LNCAP (cell line): ENCODE measurements around the gene CCDC187.

Source experiments
- TF ChIP-seq, protein P1 (sequence below): fragments of 450-650 bp; IDR thresholded peaks from 2 replicates; pipeline ENCODE4 v1.5.1; 2017; ENCODE audit warnings: mild to moderate bottlenecking

CCDC187 gene

DNA sequence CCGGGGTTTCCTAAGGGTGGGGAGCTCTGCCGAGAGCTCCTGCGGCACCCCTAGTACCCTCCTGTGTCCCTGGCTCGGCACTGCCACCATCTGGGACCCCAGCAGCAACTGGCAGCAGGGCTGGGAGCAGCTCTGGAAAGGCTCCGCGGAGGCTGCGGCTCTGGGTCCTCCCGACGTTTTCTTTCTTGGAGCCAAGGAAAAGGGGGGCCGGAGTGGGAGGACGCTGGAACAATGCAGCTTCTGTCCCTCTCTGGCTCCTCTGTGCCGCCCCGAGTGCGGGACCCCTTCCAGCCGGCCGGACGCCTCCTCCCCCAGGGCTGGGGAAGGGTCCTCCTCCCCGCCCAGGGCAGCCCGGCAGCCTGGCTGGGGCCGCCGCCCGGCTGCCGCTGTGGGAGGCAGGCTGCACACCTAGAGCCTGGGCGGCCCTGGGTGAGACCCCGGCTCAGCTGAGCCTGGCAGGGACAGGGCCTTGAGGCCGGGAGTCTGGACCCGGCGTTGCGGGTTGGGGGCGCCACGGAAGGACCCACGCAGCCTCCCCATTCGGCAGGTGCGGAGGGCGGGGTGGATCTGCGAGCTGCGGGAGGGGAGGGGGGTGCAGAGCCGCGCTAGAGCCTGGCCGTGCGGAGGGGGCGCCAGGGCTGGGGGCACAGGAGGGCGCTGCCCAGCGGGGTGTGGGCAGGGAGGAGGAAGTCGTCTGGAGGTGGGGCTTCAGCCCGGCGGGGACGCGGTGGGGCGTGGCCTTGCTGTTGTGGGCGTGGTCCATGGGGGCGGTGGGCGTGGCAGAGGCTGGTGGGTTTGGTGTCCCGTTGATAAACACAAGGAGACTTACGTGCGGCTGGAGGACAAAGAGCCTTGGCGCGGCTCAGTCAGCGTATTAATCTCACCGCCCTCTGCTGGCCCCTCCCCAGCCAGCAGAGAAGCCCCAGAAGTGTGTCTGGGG is 38.6 kb upstream of the CCDC187 start:
- TF ChIP-seq, protein P1, sequence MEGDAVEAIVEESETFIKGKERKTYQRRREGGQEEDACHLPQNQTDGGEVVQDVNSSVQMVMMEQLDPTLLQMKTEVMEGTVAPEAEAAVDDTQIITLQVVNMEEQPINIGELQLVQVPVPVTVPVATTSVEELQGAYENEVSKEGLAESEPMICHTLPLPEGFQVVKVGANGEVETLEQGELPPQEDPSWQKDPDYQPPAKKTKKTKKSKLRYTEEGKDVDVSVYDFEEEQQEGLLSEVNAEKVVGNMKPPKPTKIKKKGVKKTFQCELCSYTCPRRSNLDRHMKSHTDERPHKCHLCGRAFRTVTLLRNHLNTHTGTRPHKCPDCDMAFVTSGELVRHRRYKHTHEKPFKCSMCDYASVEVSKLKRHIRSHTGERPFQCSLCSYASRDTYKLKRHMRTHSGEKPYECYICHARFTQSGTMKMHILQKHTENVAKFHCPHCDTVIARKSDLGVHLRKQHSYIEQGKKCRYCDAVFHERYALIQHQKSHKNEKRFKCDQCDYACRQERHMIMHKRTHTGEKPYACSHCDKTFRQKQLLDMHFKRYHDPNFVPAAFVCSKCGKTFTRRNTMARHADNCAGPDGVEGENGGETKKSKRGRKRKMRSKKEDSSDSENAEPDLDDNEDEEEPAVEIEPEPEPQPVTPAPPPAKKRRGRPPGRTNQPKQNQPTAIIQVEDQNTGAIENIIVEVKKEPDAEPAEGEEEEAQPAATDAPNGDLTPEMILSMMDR = no peak

- TF ChIP-seq, protein P1 = no peak
These were observed 37.9 kb upstream of the CCDC187 start for GRCh38 chr9:136341769-136342168.

DNA sequence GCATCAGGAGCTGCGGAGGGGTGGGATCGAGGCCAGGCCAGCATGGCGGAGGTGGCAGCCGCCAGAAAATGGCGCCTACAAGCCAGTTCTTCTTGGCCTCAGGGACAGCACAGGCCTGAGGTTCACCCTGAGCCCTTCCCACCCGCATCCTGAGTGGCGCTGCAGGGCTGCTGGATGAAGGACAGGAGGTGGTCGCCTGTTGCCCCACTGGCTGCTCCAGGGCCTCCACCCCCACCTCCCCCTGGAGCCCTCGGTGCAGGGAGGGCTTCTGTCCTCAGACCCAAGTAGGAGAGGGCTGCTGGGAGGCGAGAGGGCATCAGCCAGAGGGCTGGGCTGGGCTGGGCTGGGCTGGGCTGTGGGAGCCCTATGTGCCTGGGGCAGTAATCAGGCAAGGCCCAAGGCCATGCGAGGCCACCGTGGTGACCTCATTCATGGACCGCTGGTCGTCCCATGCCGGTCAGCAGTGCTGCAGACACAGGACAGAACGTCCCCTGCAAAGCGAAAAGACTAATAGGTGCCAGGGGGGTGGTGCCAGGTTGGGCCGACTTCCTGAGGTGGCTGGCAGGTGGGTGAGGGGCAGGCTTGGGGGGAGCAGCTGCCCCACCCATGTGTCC is 37.3 kb upstream of the CCDC187 start:
- TF ChIP-seq, protein P1 = no peak

GRCh38 chr9:136340356-136341041 is 36.6 kb upstream of the CCDC187 start:
- TF ChIP-seq, protein P1 = no peak

- TF ChIP-seq, protein P1 = no peak
These were observed 36.0 kb upstream of the CCDC187 start for GRCh38 chr9:136339958-136340310.

- TF ChIP-seq, protein P1 = peak; percentile 98
These were observed 35.5 kb upstream of the CCDC187 start for GRCh38 chr9:136339173-136339957.

- TF ChIP-seq, protein P1 = no peak
These were observed 34.6 kb upstream of the CCDC187 start for GRCh38 chr9:136338511-136338910.
